ENCODE results near the gene ANKRD44.

The ANKRD44 gene

GRCh38 chr2:196995757-196996314 is 314.7 kb downstream of the ANKRD44 start:
- no peaks in the 10 kb centered on the region for H3K36me3 ChIP-seq (ENCODE audit: control insufficient read depth, insufficient read depth, low read length)
- H3K4me1 ChIP-seq (ENCODE audit: control insufficient read depth, insufficient read depth, low read length): no peaks in the 10 kb centered on the region
- no peaks in the 10 kb centered on the region for H3K9me3 ChIP-seq (ENCODE audit: control insufficient read depth, insufficient read depth, low read length)
- no peaks in the 10 kb centered on the region for H3K27me3 ChIP-seq (ENCODE audit: control insufficient read depth, insufficient read depth, low read length)
- no peak overlapping the region for H3K27ac ChIP-seq (ENCODE audit: low read depth, low read length)
- no peak overlapping the region for H3K9ac ChIP-seq (ENCODE audit: low read depth, low read length)
- H3K4me3 ChIP-seq (ENCODE audit: low read depth, low read length): no peak overlapping the region

DNA sequence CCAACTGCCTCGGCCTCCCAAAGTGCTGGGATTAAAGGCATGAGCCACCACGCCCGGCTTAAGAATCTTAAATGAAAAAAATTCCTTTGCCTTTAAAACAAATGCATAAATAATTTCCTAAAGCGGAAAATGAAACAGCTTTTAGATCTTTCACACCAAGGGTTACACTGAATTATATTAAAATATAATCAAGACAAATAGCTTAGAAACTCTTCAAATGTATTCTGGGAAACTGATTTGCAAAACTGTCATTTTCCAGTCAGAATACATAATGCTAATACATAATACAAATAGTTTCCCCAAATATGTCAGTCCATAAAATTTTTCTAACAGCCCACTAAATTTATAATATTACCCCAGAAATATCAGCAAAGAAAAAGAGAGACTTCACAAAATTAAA is 315.8 kb downstream of the ANKRD44 start:
- no peaks in the 10 kb centered on the region for H3K4me1 ChIP-seq (ENCODE audit: control insufficient read depth, insufficient read depth, low read length)
- no peak overlapping the region for H3K9ac ChIP-seq (ENCODE audit: low read depth, low read length)
- H3K27ac ChIP-seq (ENCODE audit: low read depth, low read length): no peak overlapping the region
- H3K4me3 ChIP-seq (ENCODE audit: low read depth, low read length): no peak overlapping the region
- no peaks in the 10 kb centered on the region for H3K36me3 ChIP-seq (ENCODE audit: control insufficient read depth, insufficient read depth, low read length)
- H3K9me3 ChIP-seq (ENCODE audit: control insufficient read depth, insufficient read depth, low read length): no peaks in the 10 kb centered on the region
- H3K27me3 ChIP-seq (ENCODE audit: control insufficient read depth, insufficient read depth, low read length): no peaks in the 10 kb centered on the region

GRCh38 chr2:196993617-196994016 is 317.0 kb downstream of the ANKRD44 start:
- no peaks in the 10 kb centered on the region for H3K27me3 ChIP-seq (ENCODE audit: control insufficient read depth, insufficient read depth, low read length)
- no peaks in the 10 kb centered on the region for H3K9me3 ChIP-seq (ENCODE audit: control insufficient read depth, insufficient read depth, low read length)
- H3K4me1 ChIP-seq (ENCODE audit: control insufficient read depth, insufficient read depth, low read length): peaks cover 3% of the 10 kb centered on the region; the same call in 1 of the 2 replicates
- H3K9ac ChIP-seq (ENCODE audit: low read depth, low read length): no peak overlapping the region
- H3K27ac ChIP-seq (ENCODE audit: low read depth, low read length): no peak overlapping the region
- no peaks in the 10 kb centered on the region for H3K36me3 ChIP-seq (ENCODE audit: control insufficient read depth, insufficient read depth, low read length)
- H3K4me3 ChIP-seq (ENCODE audit: low read depth, low read length): no peak overlapping the region

- Histone ChIP-seq H3K4me1 (ENCODE audit: control insufficient read depth, insufficient read depth, low read length) (peaks cover 15% of the 10 kb centered on the region; the same call in 1 of the 2 replicates), H3K9me3 (ENCODE audit: control insufficient read depth, insufficient read depth, low read length) (no peaks in the 10 kb centered on the region), H3K27me3 (ENCODE audit: control insufficient read depth, insufficient read depth, low read length) (no peaks in the 10 kb centered on the region), H3K36me3 (ENCODE audit: control insufficient read depth, insufficient read depth, low read length) (no peaks in the 10 kb centered on the region), H3K27ac (ENCODE audit: low read depth, low read length) (no peak overlapping the region), H3K9ac (ENCODE audit: low read depth, low read length) (no peak overlapping the region), H3K4me3 (ENCODE audit: low read depth, low read length) (no peak overlapping the region)
Observed at GRCh38 chr2:196992466-196992865, 318.1 kb downstream of the ANKRD44 start.

DNA sequence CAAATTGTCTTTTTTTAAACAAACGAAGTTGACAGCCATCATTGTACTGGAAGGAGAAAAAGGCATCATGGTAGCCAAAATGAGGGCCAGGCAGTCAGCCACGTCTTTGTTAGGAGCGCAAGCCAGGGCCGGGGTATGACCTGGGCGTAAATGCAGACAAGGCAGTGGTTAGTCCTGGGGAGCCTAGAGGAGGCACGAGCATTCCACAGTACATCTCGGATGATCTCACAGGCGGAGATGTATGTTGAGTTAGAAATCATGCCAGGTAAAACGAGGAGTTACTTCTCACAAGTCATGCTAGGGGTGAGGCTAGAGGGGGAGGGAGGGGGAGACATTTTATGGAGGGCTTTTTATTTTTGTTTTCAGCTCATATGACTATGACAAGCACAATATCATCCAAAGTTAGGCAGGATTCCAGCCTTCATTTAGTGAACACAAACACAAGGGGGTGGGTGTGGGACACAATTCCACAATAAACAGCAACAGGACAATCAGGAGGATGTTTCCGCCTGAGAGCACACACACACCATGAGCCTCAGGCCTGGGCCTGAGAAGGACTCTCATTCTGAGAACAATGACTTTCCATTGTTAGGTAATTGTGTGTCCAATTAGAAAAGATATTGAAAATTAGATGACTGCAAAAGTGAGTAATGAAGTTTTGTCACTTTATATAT is 319.7 kb downstream of the ANKRD44 start:
- H3K9ac ChIP-seq (ENCODE audit: low read depth, low read length): no peak overlapping the region
- no peaks in the 10 kb centered on the region for H3K9me3 ChIP-seq (ENCODE audit: control insufficient read depth, insufficient read depth, low read length)
- no peaks in the 10 kb centered on the region for H3K36me3 ChIP-seq (ENCODE audit: control insufficient read depth, insufficient read depth, low read length)
- H3K4me1 ChIP-seq (ENCODE audit: control insufficient read depth, insufficient read depth, low read length): peaks cover 20% of the 10 kb centered on the region; the same call in 1 of the 2 replicates
- no peak overlapping the region for H3K4me3 ChIP-seq (ENCODE audit: low read depth, low read length)
- no peak overlapping the region for H3K27ac ChIP-seq (ENCODE audit: low read depth, low read length)
- no peaks in the 10 kb centered on the region for H3K27me3 ChIP-seq (ENCODE audit: control insufficient read depth, insufficient read depth, low read length)

GRCh38 chr2:196990092-196990491 is 320.5 kb downstream of the ANKRD44 start:
- Histone ChIP-seq H3K4me3 (ENCODE audit: low read depth, low read length) (no peak overlapping the region), H3K9ac (ENCODE audit: low read depth, low read length) (no peak overlapping the region), H3K4me1 (ENCODE audit: control insufficient read depth, insufficient read depth, low read length) (peaks cover 20% of the 10 kb centered on the region; the same call in 1 of the 2 replicates), H3K27ac (ENCODE audit: low read depth, low read length) (no peak overlapping the region), H3K27me3 (ENCODE audit: control insufficient read depth, insufficient read depth, low read length) (no peaks in the 10 kb centered on the region), H3K9me3 (ENCODE audit: control insufficient read depth, insufficient read depth, low read length) (no peaks in the 10 kb centered on the region), H3K36me3 (ENCODE audit: control insufficient read depth, insufficient read depth, low read length) (no peaks in the 10 kb centered on the region)

DNA sequence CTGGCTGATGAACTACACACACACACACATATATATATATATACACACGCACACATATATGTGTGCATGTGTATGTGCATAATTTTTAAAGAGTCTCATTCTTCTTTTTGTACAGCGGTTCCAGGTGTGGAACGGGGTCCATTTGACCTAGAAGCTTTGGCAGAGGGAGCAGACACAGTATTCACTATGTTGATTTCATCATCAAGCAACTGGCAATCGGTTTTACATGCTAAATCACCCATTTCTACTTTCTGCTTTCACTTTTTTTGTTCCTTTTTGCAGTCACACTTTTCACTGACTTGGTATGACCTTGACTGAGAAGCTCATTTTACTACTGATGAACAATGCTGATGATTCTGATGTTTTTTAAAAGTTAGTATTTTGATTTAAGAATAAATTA is 321.1 kb downstream of the ANKRD44 start:
- Histone ChIP-seq H3K9me3 (ENCODE audit: control insufficient read depth, insufficient read depth, low read length) (no peaks in the 10 kb centered on the region), H3K4me3 (ENCODE audit: low read depth, low read length) (no peak overlapping the region), H3K36me3 (ENCODE audit: control insufficient read depth, insufficient read depth, low read length) (no peaks in the 10 kb centered on the region), H3K9ac (ENCODE audit: low read depth, low read length) (no peak overlapping the region), H3K27ac (ENCODE audit: low read depth, low read length) (no peak overlapping the region), H3K4me1 (ENCODE audit: control insufficient read depth, insufficient read depth, low read length) (peaks cover 20% of the 10 kb centered on the region; the same call in 1 of the 2 replicates), H3K27me3 (ENCODE audit: control insufficient read depth, insufficient read depth, low read length) (no peaks in the 10 kb centered on the region)

DNA sequence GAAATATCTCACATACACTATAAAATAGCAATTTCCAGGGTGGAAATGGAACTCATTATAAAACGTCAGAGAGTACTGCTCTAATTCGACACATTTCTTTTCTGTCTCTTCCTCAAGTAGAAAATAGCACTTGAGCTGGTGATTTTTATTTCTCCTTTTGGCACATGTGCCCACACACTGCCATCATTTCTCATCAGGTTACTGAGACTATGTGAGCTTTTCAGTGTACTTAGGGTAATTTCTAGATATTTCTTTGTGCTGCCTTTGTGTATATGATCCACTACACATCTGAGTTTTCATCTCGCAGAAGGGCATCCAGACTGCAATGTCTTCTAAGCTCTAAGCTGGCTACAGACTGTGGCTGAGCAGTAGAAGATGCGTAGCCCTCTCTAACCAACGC is 321.9 kb downstream of the ANKRD44 start:
- H3K36me3 ChIP-seq (ENCODE audit: control insufficient read depth, insufficient read depth, low read length): no peaks in the 10 kb centered on the region
- no peak overlapping the region for H3K27ac ChIP-seq (ENCODE audit: low read depth, low read length)
- no peak overlapping the region for H3K9ac ChIP-seq (ENCODE audit: low read depth, low read length)
- no peak overlapping the region for H3K4me3 ChIP-seq (ENCODE audit: low read depth, low read length)
- no peaks in the 10 kb centered on the region for H3K27me3 ChIP-seq (ENCODE audit: control insufficient read depth, insufficient read depth, low read length)
- H3K4me1 ChIP-seq (ENCODE audit: control insufficient read depth, insufficient read depth, low read length): peaks cover 21% of the 10 kb centered on the region; the same call in 1 of the 2 replicates
- H3K9me3 ChIP-seq (ENCODE audit: control insufficient read depth, insufficient read depth, low read length): no peaks in the 10 kb centered on the region

GRCh38 chr2:196987649-196988364 is 322.8 kb downstream of the ANKRD44 start:
- no peaks in the 10 kb centered on the region for H3K27me3 ChIP-seq (ENCODE audit: control insufficient read depth, insufficient read depth, low read length)
- no peak overlapping the region for H3K4me3 ChIP-seq (ENCODE audit: low read depth, low read length)
- no peak overlapping the region for H3K27ac ChIP-seq (ENCODE audit: low read depth, low read length)
- no peaks in the 10 kb centered on the region for H3K9me3 ChIP-seq (ENCODE audit: control insufficient read depth, insufficient read depth, low read length)
- no peak overlapping the region for H3K9ac ChIP-seq (ENCODE audit: low read depth, low read length)
- H3K4me1 ChIP-seq (ENCODE audit: control insufficient read depth, insufficient read depth, low read length): peaks cover 23% of the 10 kb centered on the region; the same call in 1 of the 2 replicates
- no peaks in the 10 kb centered on the region for H3K36me3 ChIP-seq (ENCODE audit: control insufficient read depth, insufficient read depth, low read length)

DNA sequence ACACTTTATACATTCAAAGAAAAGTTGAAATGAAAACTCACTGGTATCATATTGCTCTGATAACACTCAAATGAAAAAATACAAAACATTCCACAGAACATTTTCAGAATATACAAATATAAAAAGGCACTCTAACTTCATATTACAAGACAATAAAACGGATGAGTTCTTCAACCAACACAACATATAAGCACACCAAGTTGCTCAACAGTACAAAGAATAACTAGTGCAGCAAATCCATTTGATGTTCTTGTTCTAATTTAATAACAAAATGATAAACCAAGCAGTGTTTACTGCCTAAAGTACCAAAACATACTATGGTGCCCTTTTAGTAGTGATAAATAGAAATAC is 323.3 kb downstream of the ANKRD44 start:
- Histone ChIP-seq H3K9me3 (ENCODE audit: control insufficient read depth, insufficient read depth, low read length) (no peaks in the 10 kb centered on the region), H3K4me3 (ENCODE audit: low read depth, low read length) (no peak overlapping the region), H3K27ac (ENCODE audit: low read depth, low read length) (no peak overlapping the region), H3K9ac (ENCODE audit: low read depth, low read length) (no peak overlapping the region), H3K36me3 (ENCODE audit: control insufficient read depth, insufficient read depth, low read length) (no peaks in the 10 kb centered on the region), H3K27me3 (ENCODE audit: control insufficient read depth, insufficient read depth, low read length) (no peaks in the 10 kb centered on the region), H3K4me1 (ENCODE audit: control insufficient read depth, insufficient read depth, low read length) (peaks cover 23% of the 10 kb centered on the region; the same call in 1 of the 2 replicates)

DNA sequence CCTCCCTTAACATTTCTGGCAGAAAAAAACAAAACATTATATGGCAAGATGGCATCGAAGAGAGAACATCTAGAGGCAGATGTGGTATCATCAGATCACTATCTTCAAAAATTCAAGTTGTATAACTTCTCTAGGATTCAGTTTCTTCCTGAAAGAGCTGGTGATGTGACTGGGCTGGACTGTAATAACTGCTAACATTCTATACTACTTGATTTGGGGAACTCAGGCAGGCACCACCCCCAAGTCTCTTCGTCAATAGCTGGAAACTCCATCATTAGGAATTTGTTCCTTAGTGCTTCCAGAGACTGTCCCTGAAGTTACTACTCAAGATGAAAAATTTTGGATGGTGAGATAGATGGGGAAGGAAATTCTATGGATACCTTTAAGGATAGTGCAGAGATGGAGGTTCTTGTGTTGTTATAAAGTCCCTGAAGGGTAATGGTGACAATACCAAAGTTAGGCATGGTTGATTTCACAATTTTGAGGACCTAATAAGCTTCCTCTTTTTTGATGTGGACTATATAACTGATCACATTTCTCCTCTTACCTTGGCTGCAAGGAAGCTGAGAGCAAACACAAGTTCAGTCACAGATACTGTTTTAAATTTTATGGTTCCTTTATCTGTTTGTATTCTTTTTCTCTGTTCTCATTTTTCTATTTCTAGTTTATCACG is 324.9 kb downstream of the ANKRD44 start:
- Histone ChIP-seq H3K4me1 (ENCODE audit: control insufficient read depth, insufficient read depth, low read length) (peaks cover 23% of the 10 kb centered on the region; the same call in 1 of the 2 replicates), H3K36me3 (ENCODE audit: control insufficient read depth, insufficient read depth, low read length) (no peaks in the 10 kb centered on the region), H3K9ac (ENCODE audit: low read depth, low read length) (no peak overlapping the region), H3K9me3 (ENCODE audit: control insufficient read depth, insufficient read depth, low read length) (no peaks in the 10 kb centered on the region), H3K27ac (ENCODE audit: low read depth, low read length) (no peak overlapping the region), H3K27me3 (ENCODE audit: control insufficient read depth, insufficient read depth, low read length) (no peaks in the 10 kb centered on the region), H3K4me3 (ENCODE audit: low read depth, low read length) (no peak overlapping the region)
